WTC11 (cell line): ENCODE measurements around the gene SSU72. TPM values are rescaled to one million over a fixed set of nuclear protein-coding genes. Genes with fewer than 3 reads are reported as not detected.

Experiments used
- AR ChIP-seq: fragments of 250-450 bp; sonication (Bioruptor Pico); IDR thresholded peaks from 2 replicates; pipeline ENCODE4 v1.9.0; 2021; ENCODE audit warnings: mild to moderate bottlenecking
- ATF6 ChIP-seq: sonication (generic); formaldehyde crosslinking; IDR thresholded peaks from 2 replicates; pipeline ENCODE4 v1.8.1; 2023; ENCODE audit warnings: mild to moderate bottlenecking, missing genetic modification reagents
- ESRRA ChIP-seq: sonication (generic); formaldehyde crosslinking; IDR thresholded peaks from 2 replicates; pipeline ENCODE4 v1.8.1; 2022; ENCODE audit warnings: mild to moderate bottlenecking, missing genetic modification reagents, borderline replicate concordance
- FOXP1 ChIP-seq: sonication (generic); formaldehyde crosslinking; IDR thresholded peaks from 2 replicates; pipeline ENCODE4 v1.8.0; 2022; ENCODE audit warnings: missing genetic modification reagents, mild to moderate bottlenecking, moderate library complexity, borderline replicate concordance
- HMGXB4 ChIP-seq: sonication (generic); formaldehyde crosslinking; IDR thresholded peaks from 2 replicates; pipeline ENCODE4 v1.8.1; 2023; ENCODE audit warnings: mild to moderate bottlenecking, moderate library complexity, missing genetic modification reagents
- KAT7 ChIP-seq: sonication (generic); formaldehyde crosslinking; IDR thresholded peaks from 2 replicates; pipeline ENCODE4 v1.8.1; 2023; ENCODE audit warnings: missing genetic modification reagents, mild to moderate bottlenecking, borderline replicate concordance
- MAX ChIP-seq: sonication (generic); formaldehyde crosslinking; IDR thresholded peaks from 2 replicates; pipeline ENCODE4 v1.8.0; 2022; ENCODE audit warnings: mild to moderate bottlenecking, missing genetic modification reagents
- MXD4 ChIP-seq: fragments of 250-450 bp; sonication (Bioruptor Pico); IDR thresholded peaks from 2 replicates; pipeline ENCODE4 v1.8.0; 2021; ENCODE audit warnings: mild to moderate bottlenecking, moderate library complexity, borderline replicate concordance
- NR2C2 ChIP-seq: sonication (generic); formaldehyde crosslinking; IDR thresholded peaks from 2 replicates; pipeline ENCODE4 v1.8.0; 2022; ENCODE audit warnings: mild to moderate bottlenecking, missing genetic modification reagents
- NR3C1 ChIP-seq: sonication (generic); formaldehyde crosslinking; conservative IDR thresholded peaks from 2 replicates; pipeline ENCODE4 v1.8.1; 2023; ENCODE audit warnings: low read depth, mild to moderate bottlenecking, missing genetic modification reagents
- OVOL2 ChIP-seq: fragments of 250-450 bp; sonication (Bioruptor Pico); IDR thresholded peaks from 2 replicates; pipeline ENCODE4 v1.9.0; 2021; ENCODE audit warnings: mild to moderate bottlenecking, borderline replicate concordance
- RELA ChIP-seq: sonication (generic); formaldehyde crosslinking; IDR thresholded peaks from 2 replicates; pipeline ENCODE4 v1.8.1; 2022; ENCODE audit warnings: missing genetic modification reagents, mild to moderate bottlenecking, borderline replicate concordance
- TCF7 ChIP-seq: sonication (generic); formaldehyde crosslinking; IDR thresholded peaks from 2 replicates; pipeline ENCODE4 v1.8.0; 2022; ENCODE audit warnings: mild to moderate bottlenecking, low read depth, missing genetic modification reagents, moderate library complexity
- TEAD1 ChIP-seq: sonication (generic); formaldehyde crosslinking; IDR thresholded peaks from 2 replicates; pipeline ENCODE4 v1.8.0; 2022; ENCODE audit warnings: mild to moderate bottlenecking, missing genetic modification reagents
- TP53 ChIP-seq: sonication (generic); formaldehyde crosslinking; IDR thresholded peaks from 2 replicates; pipeline ENCODE4 v1.8.1; 2023; ENCODE audit warnings: mild to moderate bottlenecking, missing genetic modification reagents
- ZBTB21 ChIP-seq: sonication (generic); formaldehyde crosslinking; IDR thresholded peaks from 2 replicates; pipeline ENCODE4 v1.8.1; 2023; ENCODE audit warnings: mild to moderate bottlenecking, missing genetic modification reagents, borderline replicate concordance
- ZNF121 ChIP-seq: sonication (generic); formaldehyde crosslinking; IDR thresholded peaks from 2 replicates; pipeline ENCODE4 v1.8.0; 2023; ENCODE audit warnings: missing genetic modification reagents
- ZNF138 ChIP-seq: sonication (generic); formaldehyde crosslinking; conservative IDR thresholded peaks from 2 replicates; pipeline ENCODE4 v1.8.1; 2022; ENCODE audit warnings: mild to moderate bottlenecking, moderate library complexity, missing genetic modification reagents
- ZNF219 ChIP-seq: sonication (generic); formaldehyde crosslinking; IDR thresholded peaks from 2 replicates; pipeline ENCODE4 v1.8.0; 2023; ENCODE audit warnings: missing genetic modification reagents, mild to moderate bottlenecking, borderline replicate concordance
- ZNF532 ChIP-seq: fragments of 250-450 bp; sonication (Bioruptor Pico); IDR thresholded peaks from 2 replicates; pipeline ENCODE4 v1.9.0; 2021; ENCODE audit warnings: mild to moderate bottlenecking, borderline replicate concordance
- total RNA-seq: library from RNA; stranded (reverse); gene quantifications from 3 replicates; pipeline ENCODE4 v1.2.3, GENCODE V29; 2021

SSU72 gene
- total RNA-seq, 1 experiment from 2014 or later: 158 TPM

GRCh38 chr1:1599030-1599934 is 24.6 kb upstream of the SSU72 start (continued):
- peak; percentile 63; the same call in 1 of the 2 replicates for TF ChIP-seq HMGXB4 (CRISPR knock-in tag)
- peak; percentile 93 for TF ChIP-seq TP53 (CRISPR knock-in tag)
- no peak for TF ChIP-seq MXD4 (CRISPR knock-in tag)
- no peak for TF ChIP-seq ESRRA (CRISPR knock-in tag)
- peak; percentile 88; the same call in 1 of the 2 replicates for TF ChIP-seq TCF7
- peak; percentile 91 for TF ChIP-seq MAX (CRISPR knock-in tag)
- TF ChIP-seq RELA: peak; percentile 68; the same call in 1 of the 2 replicates
- no peak for TF ChIP-seq NR3C1 (CRISPR knock-in tag)
- TF ChIP-seq OVOL2 (CRISPR knock-in tag): no peak
- no peak for TF ChIP-seq AR (CRISPR knock-in tag)
- no peak; the same call in 1 of the 2 replicates for TF ChIP-seq ZNF138 (CRISPR knock-in tag)
- TF ChIP-seq ZNF532: no peak
- TF ChIP-seq KAT7 (CRISPR knock-in tag): 0 out of 2 replicates have a peak, but pooled peaks have one; percentile 44
- no peak; the same call in 1 of the 2 replicates for TF ChIP-seq NR2C2 (CRISPR knock-in tag)
- no peak for TF ChIP-seq ATF6
- TF ChIP-seq ZBTB21 (CRISPR knock-in tag): peak; percentile 61; the same call in 1 of the 2 replicates
- no peak for TF ChIP-seq ZNF121 (CRISPR knock-in tag)
- TF ChIP-seq FOXP1 (CRISPR knock-in tag): peak; percentile 94
- TF ChIP-seq TEAD1: no peak; the same call in none of the 2 replicates
- TF ChIP-seq ZNF219 (CRISPR knock-in tag): peak; percentile 83
